ENCODE results near the gene DLK1.

- TF ChIP-seq, protein P1, sequence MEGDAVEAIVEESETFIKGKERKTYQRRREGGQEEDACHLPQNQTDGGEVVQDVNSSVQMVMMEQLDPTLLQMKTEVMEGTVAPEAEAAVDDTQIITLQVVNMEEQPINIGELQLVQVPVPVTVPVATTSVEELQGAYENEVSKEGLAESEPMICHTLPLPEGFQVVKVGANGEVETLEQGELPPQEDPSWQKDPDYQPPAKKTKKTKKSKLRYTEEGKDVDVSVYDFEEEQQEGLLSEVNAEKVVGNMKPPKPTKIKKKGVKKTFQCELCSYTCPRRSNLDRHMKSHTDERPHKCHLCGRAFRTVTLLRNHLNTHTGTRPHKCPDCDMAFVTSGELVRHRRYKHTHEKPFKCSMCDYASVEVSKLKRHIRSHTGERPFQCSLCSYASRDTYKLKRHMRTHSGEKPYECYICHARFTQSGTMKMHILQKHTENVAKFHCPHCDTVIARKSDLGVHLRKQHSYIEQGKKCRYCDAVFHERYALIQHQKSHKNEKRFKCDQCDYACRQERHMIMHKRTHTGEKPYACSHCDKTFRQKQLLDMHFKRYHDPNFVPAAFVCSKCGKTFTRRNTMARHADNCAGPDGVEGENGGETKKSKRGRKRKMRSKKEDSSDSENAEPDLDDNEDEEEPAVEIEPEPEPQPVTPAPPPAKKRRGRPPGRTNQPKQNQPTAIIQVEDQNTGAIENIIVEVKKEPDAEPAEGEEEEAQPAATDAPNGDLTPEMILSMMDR (IDR thresholded peaks at IDR 0.05) = no peak
- TF ChIP-seq POLR2A (IDR thresholded peaks at IDR 0.05) = no peak
Observed at GRCh38 chr14:100702590-100702989, 24.1 kb upstream of the DLK1 start.

Data from body of pancreas (tissue), 4 donors.